Left kidney (tissue), 2 donors: Measurements from ENCODE around the gene PACS2. TPM values are rescaled to one million over a fixed set of nuclear protein-coding genes. Genes with fewer than 3 reads are reported as not detected.
A peak's percentile ranks its signal among the peaks of the same experiment; 100 is the strongest.

Experiments used
- DNase-seq: peaks from one replicate; pipeline ENCODE4 v3.0.0-alpha.2; 2013
- polyA plus RNA-seq: library from polyadenylated mRNA; unstranded; fragments of 120-200 nt; gene quantifications from one replicate; pipeline ENCODE4 v1.2.1, GENCODE V29; 2013; ENCODE audit not compliant: insufficient read length

The PACS2 gene
- polyA plus RNA-seq, 1 donor = 67.0 TPM

GRCh38 chr14:105399466-105399775 is 84.9 kb downstream of the PACS2 start:
- no peak for DNase-seq

- DNase-seq = no peak
These were observed 85.5 kb downstream of the PACS2 start for GRCh38 chr14:105400016-105400415.

- DNase-seq = no peak
These were observed 87.2 kb downstream of the PACS2 start for GRCh38 chr14:105401699-105402098.

GRCh38 chr14:105408592-105408991 is 94.0 kb downstream of the PACS2 start:
- no peak for DNase-seq

- no peak for DNase-seq
These were observed 94.8 kb downstream of the PACS2 start for GRCh38 chr14:105409364-105409763.

GRCh38 chr14:105410642-105411016 is 96.1 kb downstream of the PACS2 start:
- DNase-seq = no peak

GRCh38 chr14:105411017-105411941 is 96.7 kb downstream of the PACS2 start:
- no peak for DNase-seq

- DNase-seq = no peak
These were observed 97.6 kb downstream of the PACS2 start for GRCh38 chr14:105411985-105412770.

GRCh38 chr14:105412771-105413543 is 98.4 kb downstream of the PACS2 start:
- no peak for DNase-seq

GRCh38 chr14:105413544-105413886 is 99.0 kb downstream of the PACS2 start:
- DNase-seq = no peak

GRCh38 chr14:105414456-105415371 is 100.2 kb downstream of the PACS2 start:
- DNase-seq = peak; percentile 65

- DNase-seq = no peak
These were observed 101.2 kb downstream of the PACS2 start for GRCh38 chr14:105415481-105416428.

GRCh38 chr14:105416671-105417070 is 102.1 kb downstream of the PACS2 start:
- no peak for DNase-seq

- DNase-seq = no peak
These were observed 103.2 kb downstream of the PACS2 start for GRCh38 chr14:105417690-105418121.

GRCh38 chr14:105418269-105419194 is 104.0 kb downstream of the PACS2 start:
- DNase-seq = no peak

- DNase-seq = no peak
These were observed 104.9 kb downstream of the PACS2 start, which contains the start of gene MTA1 for GRCh38 chr14:105419195-105420091. MTA1 (plus strand) TSS chr14:105419827; CDS start chr14:105420036, 209 bp downstream.

- DNase-seq = no peak
These were observed 105.8 kb downstream of the PACS2 start for GRCh38 chr14:105420101-105420973.
